H9 (cell line): ENCODE results near the gene MOB3C. TPM values are rescaled to one million over a fixed set of nuclear protein-coding genes. Genes with fewer than 3 reads are reported as not detected.

Source experiments
- DNase-seq: peaks from one replicate; pipeline ENCODE4 v3.0.0-alpha.2; 2017
- H2AFZ ChIP-seq: one replicate; pipeline ENCODE4 v1.6.1; 2013; ENCODE audit warnings: mild to moderate bottlenecking, low read length, control low read depth, moderate library complexity
- H2AK5ac ChIP-seq: 2 replicates; pipeline ENCODE4 v1.6.1; 2013; ENCODE audit warnings: low read length, control low read depth, mixed read lengths; ENCODE audit not compliant: insufficient read length
- H2BK120ac ChIP-seq: one replicate; pipeline ENCODE4 v1.6.1; 2013; ENCODE audit warnings: low read depth, mild to moderate bottlenecking, low read length, control low read depth, inconsistent platforms; ENCODE audit not compliant: poor library complexity, severe bottlenecking
- H2BK12ac ChIP-seq: 2 replicates; pipeline ENCODE4 v1.6.1; 2013; ENCODE audit warnings: low read length, control low read depth, mixed read lengths, low read depth; ENCODE audit not compliant: insufficient read length
- H2BK15ac ChIP-seq: 2 replicates; pipeline ENCODE4 v1.6.1; 2013; ENCODE audit warnings: low read depth, low read length, control low read depth
- H2BK20ac ChIP-seq: one replicate; pipeline ENCODE4 v1.6.1; 2013; ENCODE audit warnings: low read depth, mild to moderate bottlenecking, low read length, control low read depth, inconsistent platforms; ENCODE audit not compliant: poor library complexity, severe bottlenecking
- H2BK5ac ChIP-seq: 2 replicates; pipeline ENCODE4 v1.6.1; 2013; ENCODE audit warnings: low read length, control low read depth, mixed read lengths; ENCODE audit not compliant: insufficient read length
- H3K14ac ChIP-seq: 2 replicates; pipeline ENCODE4 v1.6.1; 2013; ENCODE audit warnings: low read length, control low read depth; ENCODE audit not compliant: insufficient read depth
- H3K18ac ChIP-seq: 2 replicates; pipeline ENCODE4 v1.6.1; 2013; ENCODE audit warnings: low read depth, mild to moderate bottlenecking, mixed read lengths, low read length, control low read depth; ENCODE audit not compliant: insufficient read length
- H3K23ac ChIP-seq: 2 replicates; pipeline ENCODE4 v1.6.1; 2013; ENCODE audit warnings: low read length, control low read depth, mixed read lengths, low read depth; ENCODE audit not compliant: insufficient read length
- H3K23me2 ChIP-seq: 2 replicates; pipeline ENCODE4 v1.6.1; 2013; ENCODE audit warnings: low read depth, mild to moderate bottlenecking, mixed read lengths, low read length, control low read depth; ENCODE audit not compliant: insufficient read length, poor library complexity, severe bottlenecking
- H3K27ac ChIP-seq: 2 replicates; pipeline ENCODE4 v1.5.1; 2013; ENCODE audit warnings: low read length, control low read depth, mixed read lengths, low read depth; ENCODE audit not compliant: insufficient read length
- H3K27me3 ChIP-seq: 2 replicates; pipeline ENCODE4 v1.6.1; 2013; ENCODE audit warnings: low read length, control low read depth, inconsistent platforms; ENCODE audit not compliant: insufficient read depth
- H3K4ac ChIP-seq: 2 replicates; pipeline ENCODE4 v1.6.1; 2013; ENCODE audit warnings: low read depth, mild to moderate bottlenecking, control low read depth, inconsistent platforms, low read length, moderate library complexity
- H3K4me1 ChIP-seq: 2 replicates; pipeline ENCODE4 v1.6.1; 2013; ENCODE audit warnings: low read length, control low read depth, inconsistent platforms; ENCODE audit not compliant: insufficient read depth
- H3K4me2 ChIP-seq: 2 replicates; pipeline ENCODE4 v1.6.1; 2013; ENCODE audit warnings: low read length, control low read depth, mixed read lengths; ENCODE audit not compliant: insufficient read length, insufficient read depth
- H3K56ac ChIP-seq: 2 replicates; pipeline ENCODE4 v1.6.1; 2013; ENCODE audit warnings: low read depth, mild to moderate bottlenecking, mixed read lengths, low read length, control low read depth; ENCODE audit not compliant: insufficient read length
- H3K79me1 ChIP-seq: 2 replicates; pipeline ENCODE4 v1.6.1; 2013; ENCODE audit warnings: low read depth, mild to moderate bottlenecking, moderate library complexity, low read length, control low read depth, inconsistent platforms; ENCODE audit not compliant: insufficient read depth, poor library complexity, severe bottlenecking
- H3K79me2 ChIP-seq: 2 replicates; pipeline ENCODE4 v1.6.1; 2013; ENCODE audit warnings: low read length, control low read depth, inconsistent platforms; ENCODE audit not compliant: insufficient read depth
- H3K9ac ChIP-seq: 2 replicates; pipeline ENCODE4 v1.6.1; 2013; ENCODE audit warnings: low read length, control low read depth, mixed read lengths; ENCODE audit not compliant: insufficient read length; ENCODE audit errors: extremely low read depth
- H3K9me3 ChIP-seq: one replicate; pipeline ENCODE4 v1.6.1; 2013; ENCODE audit warnings: low read depth, low read length, inconsistent platforms; ENCODE audit not compliant: control insufficient read depth
- H3T11ph ChIP-seq: one replicate; pipeline ENCODE4 v1.6.1; 2013; ENCODE audit warnings: mild to moderate bottlenecking, low read length, control low read depth, inconsistent platforms
- H4K20me1 ChIP-seq: one replicate; pipeline ENCODE4 v1.6.1; 2013; ENCODE audit not compliant: control insufficient read depth, insufficient read length, insufficient read depth
- H4K5ac ChIP-seq: 2 replicates; pipeline ENCODE4 v1.6.1; 2013; ENCODE audit warnings: low read depth, mild to moderate bottlenecking, mixed read lengths, low read length, control low read depth; ENCODE audit not compliant: insufficient read length
- H4K8ac ChIP-seq: replicated peaks from 2 replicates; pipeline ENCODE4 v1.6.1; 2013; ENCODE audit warnings: low read length, control low read depth, mixed read lengths, low read depth; ENCODE audit not compliant: insufficient read length
- H4K91ac ChIP-seq: 2 replicates; pipeline ENCODE4 v1.6.1; 2013; ENCODE audit warnings: low read depth, mild to moderate bottlenecking, moderate library complexity, mixed read lengths, low read length, control low read depth; ENCODE audit not compliant: insufficient read length
- H3K27ac Mint-ChIP-seq, 3 experiments: 2 replicates in 2 of 3; 3 replicates in 1 of 3; pipeline ENCODE4 v1.8.0; 2020 to 2021; ENCODE audit warnings: mixed read lengths in 3 of 3, mild to moderate bottlenecking in 1 of 3, moderate library complexity in 1 of 3
- H3K27me3 Mint-ChIP-seq: 2 replicates; pipeline ENCODE4 v1.8.0; 2021; ENCODE audit warnings: low read depth, mild to moderate bottlenecking, moderate library complexity, mixed read lengths
- H3K36me3 Mint-ChIP-seq, 3 experiments: 2 replicates in 2 of 3; 3 replicates in 1 of 3; pipeline ENCODE4 v1.8.0; 2020 to 2021; ENCODE audit warnings: low read depth in 3 of 3, mixed read lengths in 3 of 3; ENCODE audit not compliant: insufficient read depth in 1 of 3
- H3K4me1 Mint-ChIP-seq, 2 experiments: 2 replicates each; pipeline ENCODE4 v1.8.0; 2020; ENCODE audit warnings: mixed read lengths in 2 of 2
- H3K4me3 Mint-ChIP-seq, 2 experiments: 2 replicates in 1 of 2; 3 replicates in 1 of 2; pipeline ENCODE4 v1.8.0; 2020 to 2021; ENCODE audit warnings: mild to moderate bottlenecking in 2 of 2, mixed read lengths in 2 of 2, moderate library complexity in 1 of 2
- H3K9me3 Mint-ChIP-seq, 2 experiments: 2 replicates in 1 of 2; 3 replicates in 1 of 2; pipeline ENCODE4 v1.8.0; 2020; ENCODE audit warnings: mild to moderate bottlenecking in 2 of 2, mixed read lengths in 2 of 2, moderate library complexity in 1 of 2
- CTCF ChIP-seq: fragments of 200-600 bp; sonication (generic); conservative IDR thresholded peaks from 3 replicates; pipeline ENCODE4 v1.8.0; 2021; ENCODE audit warnings: antibody characterized with exemption, mild to moderate bottlenecking
- WGBS: extraction: QIAGEN DNeasy Blood & Tissue Kit; methylation state at CpG from one replicate; pipeline ENCODE4 v1.1.7; 2013; ENCODE audit warnings: missing lambda C conversion rate, low lambda C conversion rate, mixed read lengths; ENCODE audit not compliant: insufficient read length; ENCODE audit errors: extremely low coverage; 5-methylcytosine and 5-hydroxymethylcytosine counted together
- total RNA-seq: library from RNA; stranded (reverse); gene quantifications from 2 replicates; pipeline ENCODE4 v1.2.1, GENCODE V29; 2021

Gene MOB3C
- total RNA-seq, 1 experiment from 2014 or later, result 3.2 TPM

GRCh38 chr1:46617833-46618232, 1.2 kb upstream of the MOB3C start:
- H4K91ac ChIP-seq, result no peak overlapping the region
- H3K4ac ChIP-seq, result no peak overlapping the region
- no peaks in the 10 kb centered on the region for H4K20me1 ChIP-seq
- H4K8ac ChIP-seq, result no peak overlapping the region
- no peak overlapping the region for H2BK20ac ChIP-seq
- no peak for DNase-seq
- H2BK12ac ChIP-seq, result no peak overlapping the region
- no peak for TF ChIP-seq CTCF
- H3K14ac ChIP-seq, result no peak overlapping the region
- H3K79me1 ChIP-seq, result no peaks in the 10 kb centered on the region
- H3K4me3 Mint-ChIP-seq, result 0 out of 5 replicates have a peak overlapping the region, but pooled peaks of 1 of the 2 experiments have one; percentile 89
- H3K27ac Mint-ChIP-seq, result no peak overlapping the region
- H3K4me1 Mint-ChIP-seq, result peaks cover 36 to 39% of the 10 kb centered on the region in 2 experiments
- no peak overlapping the region for H2BK15ac ChIP-seq
- H3K9ac ChIP-seq, result no peak overlapping the region
- H3K27ac ChIP-seq, result no peak overlapping the region
- no peak overlapping the region for H3T11ph ChIP-seq
- H2BK5ac ChIP-seq, result no peak overlapping the region
- no peak overlapping the region for H2BK120ac ChIP-seq
- H3K27me3 ChIP-seq, result peaks cover 3% of the 10 kb centered on the region; the same call in 1 of the 2 replicates
- no peak overlapping the region for H4K5ac ChIP-seq
- no peaks in the 10 kb centered on the region for H3K36me3 Mint-ChIP-seq
- no peaks in the 10 kb centered on the region for H3K9me3 Mint-ChIP-seq
- no peak overlapping the region for H3K4me2 ChIP-seq
- peaks cover 14% of the 10 kb centered on the region; the same call in 1 of the 2 replicates for H3K4me1 ChIP-seq
- H3K56ac ChIP-seq, result no peak overlapping the region
- no CpG with 5 or more reads among the region's 3 CpGs for WGBS
- H3K23ac ChIP-seq, result no peak overlapping the region
- no peaks in the 10 kb centered on the region for H3K79me2 ChIP-seq
- H3K23me2 ChIP-seq, result peaks cover 8% of the 10 kb centered on the region
- H2AK5ac ChIP-seq, result no peak overlapping the region
- H3K18ac ChIP-seq, result no peak overlapping the region
- H3K27me3 Mint-ChIP-seq, result peaks cover 33% of the 10 kb centered on the region
- no peaks in the 10 kb centered on the region for H3K9me3 ChIP-seq
- H2AFZ ChIP-seq, result no peak overlapping the region
